OCI-LY3 (cell line): ENCODE measurements around the gene OR10H5.

Source experiments
- H2AFZ ChIP-seq: fragments of 200-600, 300-600 bp; shearing (Covaris generic); 2 replicates; pipeline ENCODE4 v1.6.0; 2014; ENCODE audit warnings: antibody characterized with exemption, low read depth, low read length
- H3K27ac ChIP-seq: fragments of 200-600, 300-600 bp; sonication (generic); 2 replicates; pipeline ENCODE4 v1.5.1; 2014; ENCODE audit warnings: mild to moderate bottlenecking, low read length, moderate library complexity, mixed read lengths
- H3K27me3 ChIP-seq: fragments of 200-600, 300-600 bp; sonication (generic); 2 replicates; pipeline ENCODE4 v1.6.1; 2014; ENCODE audit warnings: low read depth, low read length, mixed read lengths
- H3K36me3 ChIP-seq: fragments of 200-600, 300-600 bp; sonication (generic); replicated peaks from 2 replicates; pipeline ENCODE3; 2014; ENCODE audit warnings: low read depth, low read length, mixed read lengths
- H3K4me1 ChIP-seq: fragments of 300-600, 200-600 bp; sonication (generic); 2 replicates; pipeline ENCODE4 v1.6.1; 2014; ENCODE audit warnings: low read length, mixed read lengths
- H3K4me2 ChIP-seq: fragments of 200-600, 300-600 bp; sonication (generic); 2 replicates; pipeline ENCODE4 v1.6.1; 2014; ENCODE audit warnings: low read length, mixed read lengths
- H3K4me3 ChIP-seq: fragments of 300-600, 200-600 bp; sonication (generic); 2 replicates; pipeline ENCODE4 v1.5.1; 2014; ENCODE audit warnings: antibody characterized with exemption, mild to moderate bottlenecking, low read length, moderate library complexity
- H3K79me2 ChIP-seq: fragments of 300-600, 200-600 bp; shearing (Covaris generic); 2 replicates; pipeline ENCODE4 v1.6.1; 2014; ENCODE audit warnings: mild to moderate bottlenecking, low read length, mixed read lengths
- H3K9ac ChIP-seq: fragments of 300-600, 200-600 bp; shearing (Covaris generic); 2 replicates; pipeline ENCODE4 v1.6.0; 2014; ENCODE audit warnings: mild to moderate bottlenecking, low read length, moderate library complexity
- H3K9me3 ChIP-seq: fragments of 200-600, 300-600 bp; shearing (Covaris generic); 2 replicates; pipeline ENCODE4 v1.6.1; 2014; ENCODE audit warnings: low read length, mixed read lengths; ENCODE audit not compliant: insufficient read depth
- H4K20me1 ChIP-seq: fragments of 200-600, 300-600 bp; sonication (generic); 2 replicates; pipeline ENCODE4 v1.6.1; 2016; ENCODE audit warnings: low read length, mixed read lengths; ENCODE audit not compliant: insufficient read depth
- CTCF ChIP-seq: fragments of 200-600, 300-600 bp; sonication (generic); IDR thresholded peaks from 2 replicates; pipeline ENCODE4 v1.5.1; 2014; ENCODE audit warnings: antibody characterized with exemption, low read length, low read depth
- EZH2phosphoT487 ChIP-seq: fragments of 200-600 bp; shearing (Covaris generic); IDR thresholded peaks from 2 replicates; pipeline ENCODE4 v1.6.1; 2018; ENCODE audit warnings: antibody characterized with exemption, mixed run types, low read depth

OR10H5 gene

GRCh38 chr19:15776264-15776663 lies 11.2 kb upstream of the OR10H5 start:
- no peaks in the 10 kb centered on the region for H3K9me3 ChIP-seq

GRCh38 chr19:15776991-15777970 lies 10.2 kb upstream of the OR10H5 start:
- TF ChIP-seq EZH2phosphoT487 (no peak), CTCF (no peak)
- H3K4me1 ChIP-seq, result no peaks in the 10 kb centered on the region
- no peak overlapping the region for H3K4me2 ChIP-seq
- H3K4me3 ChIP-seq, result no peak overlapping the region
- H3K9ac ChIP-seq, result no peak overlapping the region
- no peak overlapping the region for H3K27ac ChIP-seq
- no peaks in the 10 kb centered on the region for H3K79me2 ChIP-seq
- no peaks in the 10 kb centered on the region for H3K9me3 ChIP-seq
- H3K27me3 ChIP-seq, result no peaks in the 10 kb centered on the region
- no peak overlapping the region for H2AFZ ChIP-seq
- H3K36me3 ChIP-seq, result no peaks in the 10 kb centered on the region
- H4K20me1 ChIP-seq, result no peaks in the 10 kb centered on the region

More at GRCh38 chr19:15776264-15776663, 11.2 kb upstream of the OR10H5 start:
- Histone ChIP-seq H2AFZ (no peak overlapping the region), H3K27ac (no peak overlapping the region), H3K27me3 (no peaks in the 10 kb centered on the region), H4K20me1 (no peaks in the 10 kb centered on the region), H3K36me3 (no peaks in the 10 kb centered on the region), H3K9ac (no peak overlapping the region), H3K4me3 (no peak overlapping the region), H3K4me2 (no peak overlapping the region), H3K4me1 (no peaks in the 10 kb centered on the region), H3K79me2 (no peaks in the 10 kb centered on the region)
- no peak for TF ChIP-seq EZH2phosphoT487

GRCh38 chr19:15779756-15780476 lies 7.5 kb upstream of the OR10H5 start:
- Histone ChIP-seq H3K4me2 (no peak overlapping the region), H3K27ac (no peak overlapping the region), H3K9me3 (no peaks in the 10 kb centered on the region), H3K79me2 (no peaks in the 10 kb centered on the region), H3K36me3 (no peaks in the 10 kb centered on the region), H3K4me1 (no peaks in the 10 kb centered on the region), H4K20me1 (no peaks in the 10 kb centered on the region), H3K27me3 (no peaks in the 10 kb centered on the region), H2AFZ (no peak overlapping the region), H3K9ac (no peak overlapping the region), H3K4me3 (no peak overlapping the region)
- TF ChIP-seq EZH2phosphoT487, result no peak
- no peak for TF ChIP-seq CTCF

- Histone ChIP-seq H3K79me2 (no peaks in the 10 kb centered on the region), H3K9me3 (no peaks in the 10 kb centered on the region), H3K27ac (no peak overlapping the region), H3K27me3 (no peaks in the 10 kb centered on the region), H3K4me1 (no peaks in the 10 kb centered on the region), H3K4me2 (no peak overlapping the region), H3K36me3 (no peaks in the 10 kb centered on the region), H4K20me1 (no peaks in the 10 kb centered on the region), H2AFZ (no peak overlapping the region), H3K9ac (no peak overlapping the region), H3K4me3 (no peak overlapping the region)
- TF ChIP-seq CTCF (no peak), EZH2phosphoT487 (no peak)
These were observed 6.6 kb upstream of the OR10H5 start for GRCh38 chr19:15780610-15781418.
